ENCODE measurements around the gene PTH.

PTH gene

DNA sequence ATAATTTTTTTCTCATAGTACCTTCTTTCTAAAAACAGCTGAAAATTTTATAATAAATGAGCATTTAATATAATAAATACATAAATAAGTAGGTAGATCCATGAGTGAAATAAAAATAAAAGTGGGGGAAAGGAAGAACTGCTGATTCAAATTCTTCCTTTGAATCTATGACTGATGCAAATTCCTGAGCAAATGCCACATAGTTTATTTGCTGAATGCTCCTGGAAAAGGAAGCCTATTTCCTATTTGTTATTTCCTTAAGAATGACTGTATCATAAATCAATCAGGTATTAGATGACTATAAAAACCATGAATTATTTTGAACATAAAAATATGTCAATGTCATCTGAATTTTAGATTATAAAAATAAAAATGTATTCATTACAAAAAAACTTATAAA lies 49.4 kb downstream of the PTH start:
- Histone ChIP-seq H3K9ac (ENCODE audit: low read depth, low read length) (no peak overlapping the region), H3K36me3 (ENCODE audit: insufficient read depth, low read depth, low read length) (no peaks in the 10 kb centered on the region), H3K27me3 (ENCODE audit: insufficient read depth, low read length) (no peaks in the 10 kb centered on the region), H3K4me3 (ENCODE audit: low read length) (no peak overlapping the region), H3K4me1 (ENCODE audit: insufficient read depth, low read length) (peaks cover 5% of the 10 kb centered on the region), H3K27ac (ENCODE audit: low read length) (no peak overlapping the region), H3K9me3 (ENCODE audit: insufficient read depth, low read depth, low read length) (0 out of 2 replicates have a peak, but pooled peaks cover 3% of the 10 kb centered on the region)

DNA sequence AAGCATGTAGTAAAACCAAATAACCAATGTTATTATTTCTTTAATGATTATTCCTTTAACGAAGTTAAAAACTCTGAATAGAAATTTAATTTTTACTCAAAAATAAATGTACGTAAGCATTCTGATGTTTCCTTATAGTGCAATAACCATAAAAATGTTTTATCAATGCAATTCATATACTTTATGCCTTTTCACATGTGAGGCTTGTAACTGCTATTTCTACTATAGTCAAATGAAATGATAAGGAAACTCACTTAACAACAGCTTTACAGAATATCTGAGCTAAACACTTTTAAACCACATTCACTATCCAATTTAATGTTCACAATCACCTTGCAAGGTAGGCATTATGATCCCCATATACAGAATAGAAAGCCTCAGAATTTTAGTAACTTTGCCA lies 50.2 kb downstream of the PTH start:
- H3K27me3 ChIP-seq (ENCODE audit: insufficient read depth, low read length) = no peaks in the 10 kb centered on the region
- no peak overlapping the region for H3K27ac ChIP-seq (ENCODE audit: low read length)
- H3K4me3 ChIP-seq (ENCODE audit: low read length) = no peak overlapping the region
- H3K36me3 ChIP-seq (ENCODE audit: insufficient read depth, low read depth, low read length) = no peaks in the 10 kb centered on the region
- 0 out of 2 replicates have a peak, but pooled peaks cover 3% of the 10 kb centered on the region for H3K9me3 ChIP-seq (ENCODE audit: insufficient read depth, low read depth, low read length)
- no peaks in the 10 kb centered on the region for H3K4me1 ChIP-seq (ENCODE audit: insufficient read depth, low read length)
- no peak overlapping the region for H3K9ac ChIP-seq (ENCODE audit: low read depth, low read length)

Data from iPS-20b (cell line).